SK-N-SH treated with all-trans-retinoic acid at 6 μM for 48 hours (cell line): ENCODE data around the gene CARD18.

ENCODE experiments used
- ARNTL ChIP-seq: fragments of 450-650 bp; formaldehyde crosslinking; IDR thresholded peaks from 2 replicates; pipeline ENCODE4 v1.5.0; 2020; ENCODE audit warnings: low read depth, mild to moderate bottlenecking, moderate library complexity, borderline replicate concordance
- ESRRG ChIP-seq: fragments of 250-450 bp; sonication (Bioruptor Pico); IDR thresholded peaks from 2 replicates; pipeline ENCODE4 v1.6.1; 2021; ENCODE audit warnings: mild to moderate bottlenecking
- ZFP3 ChIP-seq: fragments of 250-450 bp; sonication (Bioruptor Pico); IDR thresholded peaks from 2 replicates; pipeline ENCODE4 v1.5.0; 2020; ENCODE audit warnings: mild to moderate bottlenecking, moderate library complexity
- ZNF8 ChIP-seq: fragments of 450-650 bp; formaldehyde crosslinking; IDR thresholded peaks from 2 replicates; pipeline ENCODE4 v1.5.0; 2020; ENCODE audit warnings: mild to moderate bottlenecking, moderate library complexity

DNA sequence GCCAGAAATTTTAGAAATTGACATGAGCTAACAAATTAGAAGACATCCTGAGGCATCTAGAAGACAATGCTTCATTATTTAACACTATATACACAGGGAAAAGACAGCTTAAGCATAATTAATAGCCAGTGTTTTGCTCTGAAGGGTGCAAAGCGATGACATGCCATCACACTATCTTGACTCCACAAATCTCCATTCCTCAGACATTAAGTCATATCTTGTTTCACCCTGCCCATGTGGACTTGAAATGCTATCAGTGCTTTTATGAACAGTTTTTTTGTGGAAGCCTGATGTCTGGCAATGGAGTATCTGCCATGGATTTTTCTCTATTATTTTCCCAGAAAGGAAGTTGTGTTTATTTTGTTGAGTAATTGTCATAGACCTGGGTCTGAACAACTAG, 2.3 kb downstream of the CARD18 start:
- TF ChIP-seq ARNTL (CRISPR knock-in tag) (no peak), ZNF8 (CRISPR knock-in tag) (no peak), ESRRG (CRISPR knock-in tag) (no peak), ZFP3 (no peak)
